ENCODE results near the gene ZNF624. TPM values are rescaled to one million over a fixed set of nuclear protein-coding genes. Genes with fewer than 3 reads are reported as not detected.
A peak's percentile ranks its signal among the peaks of the same experiment; 100 is the strongest.

Gene ZNF624
- total RNA-seq, 1 donor from 2014 or later = 3.6 TPM

GRCh38 chr17:16599537-16599936 is 54.1 kb downstream of the ZNF624 start:
- DNase-seq (ENCODE audit: extremely low read depth, low read depth, low spot score) = no peak

- no peak for DNase-seq (ENCODE audit: extremely low read depth, low read depth, low spot score)
Observed at GRCh38 chr17:16593356-16594102, 60.1 kb downstream of the ZNF624 start.

- DNase-seq (ENCODE audit: extremely low read depth, low read depth, low spot score) = peak; percentile 39
Observed at GRCh38 chr17:16589097-16589969, 64.3 kb downstream of the ZNF624 start.

- DNase-seq (ENCODE audit: extremely low read depth, low read depth, low spot score) = no peak
Observed at GRCh38 chr17:16585796-16586195, 67.9 kb downstream of the ZNF624 start.

- peak; percentile 41 for DNase-seq (ENCODE audit: extremely low read depth, low read depth, low spot score)
Observed at GRCh38 chr17:16584273-16584995, 69.2 kb downstream of the ZNF624 start.

GRCh38 chr17:16583781-16584180 is 69.9 kb downstream of the ZNF624 start:
- no peak for DNase-seq (ENCODE audit: extremely low read depth, low read depth, low spot score)

GRCh38 chr17:16573466-16573865 is 80.2 kb downstream of the ZNF624 start:
- DNase-seq (ENCODE audit: extremely low read depth, low read depth, low spot score) = no peak

Other genes with a start within 250 kb of the ZNF624 start
- gene TRPV2, start 238.3 kb downstream of the ZNF624 start, total RNA-seq = 58.5 and 67.3 TPM in 2 replicates
- gene LRRC75A, start 161.7 kb downstream of the ZNF624 start, total RNA-seq = 0.88 and 1.2 TPM in 2 replicates
- gene ZNF287, start 84.6 kb downstream of the ZNF624 start, total RNA-seq = 3.2 and 4.3 TPM in 2 replicates
- 1.5 and 3.0 TPM in 2 replicates for gene CCDC144A, start 36.4 kb upstream of the ZNF624 start, total RNA-seq